ENCODE measurements around the gene PARD6A.
A peak's percentile ranks its signal among the peaks of the same experiment; 100 is the strongest.

PARD6A gene

GRCh38 chr16:67653128-67653788, 7.5 kb upstream of the PARD6A start:
- no peak for DNase-seq (ENCODE audit: low read depth in 2 of 3, low spot score in 1 of 3)

- DNase-seq (ENCODE audit: low read depth in 2 of 3, low spot score in 1 of 3): no peak
Measured at GRCh38 chr16:67653789-67654402, 6.9 kb upstream of the PARD6A start.

GRCh38 chr16:67654403-67654911, 6.3 kb upstream of the PARD6A start:
- no peak for DNase-seq (ENCODE audit: low read depth in 2 of 3, low spot score in 1 of 3)

- no peak for DNase-seq (ENCODE audit: low read depth in 2 of 3, low spot score in 1 of 3)
Measured at GRCh38 chr16:67655363-67655762, 5.4 kb upstream of the PARD6A start.

- no peak for DNase-seq (ENCODE audit: low read depth in 2 of 3, low spot score in 1 of 3)
Measured at GRCh38 chr16:67656344-67657016, 4.3 kb upstream of the PARD6A start.

GRCh38 chr16:67657017-67657608, 3.6 kb upstream of the PARD6A start:
- no peak for DNase-seq (ENCODE audit: low read depth in 2 of 3, low spot score in 1 of 3)

GRCh38 chr16:67657751-67658518, 2.8 kb upstream of the PARD6A start:
- no peak for DNase-seq (ENCODE audit: low read depth in 2 of 3, low spot score in 1 of 3)

GRCh38 chr16:67658849-67659674, 1.7 kb upstream of the PARD6A start:
- DNase-seq (ENCODE audit: low read depth in 2 of 3, low spot score in 1 of 3): no peak

- DNase-seq (ENCODE audit: low read depth in 2 of 3, low spot score in 1 of 3): peak; percentile 83 to 92 (median 87)
Measured at GRCh38 chr16:67659675-67660563, 841 bp upstream of the PARD6A start, which contains the start of gene ACD. ACD (minus strand) TSS chr16:67660260; CDS start chr16:67660220, 40 bp downstream.

- no peak for DNase-seq (ENCODE audit: low read depth in 2 of 3, low spot score in 1 of 3)
Measured at GRCh38 chr16:67661101-67661761, 471 bp downstream of the PARD6A start.

GRCh38 chr16:67661886-67662652, 1.3 kb downstream of the PARD6A start:
- no peak for DNase-seq (ENCODE audit: low read depth in 2 of 3, low spot score in 1 of 3)

- DNase-seq (ENCODE audit: low read depth in 2 of 3, low spot score in 1 of 3): no peak
Measured at GRCh38 chr16:67662653-67663010, 1.9 kb downstream of the PARD6A start.

- peak in 1 of 3 donors; percentile 29 for DNase-seq (ENCODE audit: low read depth in 2 of 3, low spot score in 1 of 3)
Measured at GRCh38 chr16:67663151-67663876, 2.6 kb downstream of the PARD6A start.

GRCh38 chr16:67663877-67664222, 3.1 kb downstream of the PARD6A start:
- no peak for DNase-seq (ENCODE audit: low read depth in 2 of 3, low spot score in 1 of 3)

- no peak for DNase-seq (ENCODE audit: low read depth in 2 of 3, low spot score in 1 of 3)
Measured at GRCh38 chr16:67664258-67664657, 3.5 kb downstream of the PARD6A start.

GRCh38 chr16:67664871-67665270, 4.1 kb downstream of the PARD6A start:
- DNase-seq (ENCODE audit: low read depth in 2 of 3, low spot score in 1 of 3): no peak

GRCh38 chr16:67665598-67665997, 4.8 kb downstream of the PARD6A start:
- DNase-seq (ENCODE audit: low read depth in 2 of 3, low spot score in 1 of 3): no peak

Data from stimulated activated CD4-positive, alpha-beta T cell treated with anti-CD3 and anti-CD28 coated beads, Interleukin-12 subunit alpha, Interleukin-12 subunit beta, amount 100 ng/mL, for 48 hours (primary cell).